ENCODE measurements around the gene SATL1.

- TF ChIP-seq, protein P1, sequence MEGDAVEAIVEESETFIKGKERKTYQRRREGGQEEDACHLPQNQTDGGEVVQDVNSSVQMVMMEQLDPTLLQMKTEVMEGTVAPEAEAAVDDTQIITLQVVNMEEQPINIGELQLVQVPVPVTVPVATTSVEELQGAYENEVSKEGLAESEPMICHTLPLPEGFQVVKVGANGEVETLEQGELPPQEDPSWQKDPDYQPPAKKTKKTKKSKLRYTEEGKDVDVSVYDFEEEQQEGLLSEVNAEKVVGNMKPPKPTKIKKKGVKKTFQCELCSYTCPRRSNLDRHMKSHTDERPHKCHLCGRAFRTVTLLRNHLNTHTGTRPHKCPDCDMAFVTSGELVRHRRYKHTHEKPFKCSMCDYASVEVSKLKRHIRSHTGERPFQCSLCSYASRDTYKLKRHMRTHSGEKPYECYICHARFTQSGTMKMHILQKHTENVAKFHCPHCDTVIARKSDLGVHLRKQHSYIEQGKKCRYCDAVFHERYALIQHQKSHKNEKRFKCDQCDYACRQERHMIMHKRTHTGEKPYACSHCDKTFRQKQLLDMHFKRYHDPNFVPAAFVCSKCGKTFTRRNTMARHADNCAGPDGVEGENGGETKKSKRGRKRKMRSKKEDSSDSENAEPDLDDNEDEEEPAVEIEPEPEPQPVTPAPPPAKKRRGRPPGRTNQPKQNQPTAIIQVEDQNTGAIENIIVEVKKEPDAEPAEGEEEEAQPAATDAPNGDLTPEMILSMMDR (IDR thresholded peaks at IDR 0.05; ENCODE audit: low read depth, low read length): no peak
- TF ChIP-seq EZH2phosphoT487 (IDR thresholded peaks at IDR 0.05; ENCODE audit: low read depth): no peak
Observed at GRCh38 chrX:85223359-85223758, 20.2 kb downstream of the SATL1 start.

Data from OCI-LY3 (cell line).